IMR-90 (cell line): ENCODE measurements around the gene MSH2. TPM values are rescaled to one million over a fixed set of nuclear protein-coding genes. Genes with fewer than 3 reads are reported as not detected.

Experiments used
- ATAC-seq: fragments of 200-7000 bp; cut with Tn5 transposase; 2 replicates; pipeline ENCODE4 v1.9.1; 2020; ENCODE audit warnings: low read depth, mild to moderate bottlenecking, moderate library complexity
- BruUV-seq: library from RNA; stranded (reverse); fragments of 400-500 nt; replicated peaks from 2 replicates; lab custom pipeline; 2021; lab: Mats Ljungman, UMichigan
- CTCF ChIA-PET: fragments of 300-600 bp; formaldehyde crosslinking; extraction: SDS; loops from one replicate; lab custom pipeline; 2021; ENCODE audit warnings: antibody characterized with exemption; lab: Yijun Ruan, JAX
- POLR2A ChIA-PET: fragments of 300-600 bp; sonication (Branson Sonifier 250); formaldehyde crosslinking; loops from one replicate; lab custom pipeline; 2022; ENCODE audit warnings: antibody characterized with exemption; ENCODE audit not compliant: unreplicated experiment; lab: Charles Lee
- DNase-seq: peaks from one replicate; pipeline ENCODE4 v3.0.0; 2013
- H2AFZ ChIP-seq: replicated peaks from 2 replicates; pipeline ENCODE3; 2013; ENCODE audit warnings: low read length, mild to moderate bottlenecking; ENCODE audit not compliant: poor library complexity
- H2AK5ac ChIP-seq: 2 replicates; pipeline ENCODE4 v1.6.1; 2013; ENCODE audit warnings: low read depth, low read length, inconsistent platforms
- H2AK9ac ChIP-seq: replicated peaks from 2 replicates; pipeline ENCODE3; 2013; ENCODE audit warnings: mild to moderate bottlenecking, low read depth, low read length, moderate library complexity; ENCODE audit not compliant: poor library complexity
- H2BK120ac ChIP-seq: 2 replicates; pipeline ENCODE4 v1.6.1; 2013; ENCODE audit warnings: low read depth, low read length, inconsistent platforms
- H2BK15ac ChIP-seq: 3 replicates; pipeline ENCODE4 v1.6.1; 2013; ENCODE audit warnings: low read depth, low read length, inconsistent platforms
- H2BK20ac ChIP-seq: 2 replicates; pipeline ENCODE4 v1.6.1; 2013; ENCODE audit warnings: low read depth, mild to moderate bottlenecking, inconsistent platforms, low read length, moderate library complexity
- H2BK5ac ChIP-seq: 2 replicates; pipeline ENCODE4 v1.6.1; 2013; ENCODE audit warnings: mild to moderate bottlenecking, low read depth, low read length, inconsistent platforms; ENCODE audit not compliant: poor library complexity, severe bottlenecking
- H3K14ac ChIP-seq: replicated peaks from 2 replicates; pipeline ENCODE4 v1.6.1; 2013; ENCODE audit warnings: low read depth, low read length, inconsistent platforms
- H3K18ac ChIP-seq: 2 replicates; pipeline ENCODE4 v1.6.1; 2013; ENCODE audit warnings: low read depth, low read length, control low read depth
- H3K23ac ChIP-seq: 2 replicates; pipeline ENCODE4 v1.6.1; 2013; ENCODE audit warnings: low read depth, low read length, inconsistent platforms
- H3K27ac ChIP-seq: 2 replicates; pipeline ENCODE4 v1.5.1; 2013; ENCODE audit warnings: mild to moderate bottlenecking, control low read depth, low read length; ENCODE audit not compliant: insufficient read depth
- H3K27me3 ChIP-seq: 2 replicates; pipeline ENCODE4 v1.6.1; 2013; ENCODE audit warnings: low read length; ENCODE audit not compliant: control insufficient read depth, insufficient read depth
- H3K36me3 ChIP-seq: 2 replicates; pipeline ENCODE4 v1.6.1; 2013; ENCODE audit warnings: low read length, mixed read lengths; ENCODE audit not compliant: control insufficient read depth, insufficient read depth
- H3K4ac ChIP-seq: 2 replicates; pipeline ENCODE4 v1.6.1; 2013; ENCODE audit warnings: low read depth, low read length, inconsistent platforms
- H3K4me1 ChIP-seq: 2 replicates; pipeline ENCODE4 v1.6.1; 2013; ENCODE audit warnings: low read length, mixed read lengths; ENCODE audit not compliant: control insufficient read depth, insufficient read depth
- H3K4me2 ChIP-seq: 2 replicates; pipeline ENCODE4 v1.6.1; 2013; ENCODE audit warnings: low read depth, mild to moderate bottlenecking, control low read depth, low read length, moderate library complexity
- H3K4me3 ChIP-seq: 2 replicates; pipeline ENCODE4 v1.5.1; 2013; ENCODE audit warnings: low read depth, mild to moderate bottlenecking, control low read depth, low read length, moderate library complexity; ENCODE audit not compliant: insufficient read depth
- H3K56ac ChIP-seq: 2 replicates; pipeline ENCODE4 v1.6.1; 2013; ENCODE audit warnings: low read length, inconsistent platforms; ENCODE audit not compliant: insufficient read depth; ENCODE audit errors: extremely low read depth
- H3K79me1 ChIP-seq, 2 experiments: 2 replicates each; pipeline ENCODE4 v1.6.1; 2013; ENCODE audit warnings: low read length in 2 of 2, inconsistent platforms in 1 of 2, low read depth in 1 of 2
- H3K9ac ChIP-seq: 2 replicates; pipeline ENCODE4 v1.6.1; 2013; ENCODE audit warnings: low read depth, low read length, control low read depth
- H3K9me1 ChIP-seq: 2 replicates; pipeline ENCODE4 v1.6.1; 2013; ENCODE audit warnings: low read length, inconsistent platforms; ENCODE audit not compliant: insufficient read depth
- H3K9me3 ChIP-seq: 2 replicates; pipeline ENCODE4 v1.6.1; 2013; ENCODE audit warnings: low read length; ENCODE audit not compliant: control insufficient read depth, insufficient read depth
- H4K20me1 ChIP-seq: 2 replicates; pipeline ENCODE4 v1.6.1; 2013; ENCODE audit warnings: low read length, inconsistent platforms; ENCODE audit not compliant: insufficient read depth
- H4K5ac ChIP-seq: 2 replicates; pipeline ENCODE4 v1.6.1; 2013; ENCODE audit warnings: mild to moderate bottlenecking, low read depth, low read length, control low read depth
- H4K8ac ChIP-seq, 2 experiments: 2 replicates each; pipeline ENCODE4 v1.6.1; 2013; ENCODE audit warnings: low read depth in 2 of 2, low read length in 2 of 2, control low read depth in 1 of 2, inconsistent platforms in 1 of 2
- H4K91ac ChIP-seq: 2 replicates; pipeline ENCODE4 v1.6.1; 2013; ENCODE audit warnings: low read depth, low read length, inconsistent platforms; ENCODE audit not compliant: insufficient read depth
- BHLHE40 ChIP-seq: fragments of 150-350 bp; IDR thresholded peaks from 2 replicates; pipeline ENCODE4 v1.6.1; 2016; ENCODE audit warnings: mild to moderate bottlenecking, low read depth, low read length
- CEBPB ChIP-seq: IDR thresholded peaks from 2 replicates; pipeline ENCODE4 v1.6.1; 2012; ENCODE audit warnings: low read depth, low read length, improper control_type of control experiment
- CHD1 ChIP-seq: IDR thresholded peaks from 2 replicates; pipeline ENCODE4 v1.6.1; 2012; ENCODE audit warnings: low read depth, low read length, improper control_type of control experiment
- CTCF ChIP-seq: conservative IDR thresholded peaks from 2 replicates; pipeline ENCODE4 v1.5.1; 2012; ENCODE audit warnings: mild to moderate bottlenecking, low read depth, low read length, improper control_type of control experiment
- ELK1 ChIP-seq: fragments of 150-350 bp; IDR thresholded peaks from 2 replicates; pipeline ENCODE4 v1.6.1; 2016; ENCODE audit warnings: low read depth, mild to moderate bottlenecking, low read length, moderate library complexity, borderline replicate concordance
- MAZ ChIP-seq: IDR thresholded peaks from 2 replicates; pipeline ENCODE4 v1.6.1; 2012; ENCODE audit warnings: low read depth, mild to moderate bottlenecking, low read length, improper control_type of control experiment, moderate library complexity, borderline replicate concordance
- MXI1 ChIP-seq: IDR thresholded peaks from 2 replicates; pipeline ENCODE4 v1.6.1; 2012; ENCODE audit warnings: low read depth, mild to moderate bottlenecking, low read length, moderate library complexity, borderline replicate concordance
- NFE2L2 ChIP-seq: fragments of 150-350 bp; IDR thresholded peaks from 2 replicates; pipeline ENCODE4 v1.6.1; 2016; ENCODE audit warnings: low read depth, mild to moderate bottlenecking, low read length
- POLR2A ChIP-seq: IDR thresholded peaks from 2 replicates; pipeline ENCODE4 v1.6.1; 2012; ENCODE audit warnings: mild to moderate bottlenecking, low read depth, low read length
- RAD21 ChIP-seq: IDR thresholded peaks from 2 replicates; pipeline ENCODE4 v1.6.1; 2012; ENCODE audit warnings: low read length, improper control_type of control experiment
- RCOR1 ChIP-seq: IDR thresholded peaks from 2 replicates; pipeline ENCODE4 v1.6.1; 2012; ENCODE audit warnings: mild to moderate bottlenecking, low read length, improper control_type of control experiment; ENCODE audit not compliant: insufficient replicate concordance
- RFX5 ChIP-seq: IDR thresholded peaks from 2 replicates; pipeline ENCODE4 v1.8.0; 2012; ENCODE audit warnings: low read depth, mild to moderate bottlenecking, low read length, moderate library complexity
- SMC3 ChIP-seq: fragments of 150-350 bp; IDR thresholded peaks from 2 replicates; pipeline ENCODE4 v1.6.1; 2016; ENCODE audit warnings: low read depth, mild to moderate bottlenecking, antibody characterized with exemption, low read length, moderate library complexity
- WGBS, 2 experiments: methylation state at CpG; one replicate each; pipeline versions ENCODE4 v1.1.5 to v1.1.7; 2013; ENCODE audit warnings: missing lambda C conversion rate in 2 of 2; ENCODE audit not compliant: insufficient read length in 1 of 2; ENCODE audit errors: extremely low coverage in 2 of 2; 5-methylcytosine and 5-hydroxymethylcytosine counted together
- dilution Hi-C: fragments of 300-500 bp; cut with HindIII; formaldehyde crosslinking; loops from one replicate; pipeline ENCODE4 v1.14.3; 2018; ENCODE audit warnings: low sequenced_read_pairs; ENCODE audit not compliant: unreplicated experiment
- in situ Hi-C: fragments of 300-500 bp; cut with MboI; formaldehyde crosslinking; loops from 3 replicates; pipeline ENCODE4 v1.14.3; 2019; ENCODE audit warnings: low sequenced_read_pairs, inconsistent platforms, mixed read lengths
- intact Hi-C: fragments of 100-400 bp; cut with micrococcal nuclease; formaldehyde crosslinking; loops from 2 replicates; pipeline ENCODE4 v1.10.0; 2022
- polyA plus RNA-seq, 3 experiments: library from polyadenylated mRNA; depleted of rRNA; stranded (reverse); fragments of >200 nt; gene quantifications; 2 replicates each; pipeline ENCODE4 v1.2.3, GENCODE V29; 2012; ENCODE audit warnings: low replicate concordance in 1 of 3
- total RNA-seq: library from RNA; depleted of rRNA; stranded (reverse); fragments of >200 nt; gene quantifications from 2 replicates; pipeline ENCODE4 v1.2.3, GENCODE V29; 2012

The MSH2 gene
- total and polyA plus RNA-seq, 2 of the 4 experiments (the other 2 are of a cell fraction): 13.8 to 22.6 TPM

- Histone ChIP-seq H3K4me1 (peaks cover 3% of the 10 kb centered on the region), H3K9me3 (no peaks in the 10 kb centered on the region), H2AK5ac (no peak overlapping the region), H2AK9ac (no peak overlapping the region), H4K91ac (no peak overlapping the region), H3K4ac (no peak overlapping the region), H3K9ac (no peak overlapping the region), H3K14ac (no peak overlapping the region), H3K27me3 (no peaks in the 10 kb centered on the region), H3K79me1 (no peaks in the 10 kb centered on the region), H2BK15ac (no peak overlapping the region), H3K23ac (no peak overlapping the region), H2BK5ac (no peak overlapping the region), H3K18ac (no peak overlapping the region), H4K20me1 (no peaks in the 10 kb centered on the region), H4K5ac (no peak overlapping the region), H4K8ac (no peak overlapping the region), H2BK120ac (no peak overlapping the region), H3K56ac (no peak overlapping the region), H2AFZ (no peak overlapping the region), H3K4me2 (no peak overlapping the region; the same call in 1 of the 2 replicates), H3K36me3 (no peaks in the 10 kb centered on the region), H3K27ac (no peak overlapping the region), H3K4me3 (no peak overlapping the region), H3K9me1 (peaks cover 10% of the 10 kb centered on the region; the same call in 1 of the 2 replicates), H2BK20ac (0 out of 2 replicates have a peak overlapping the region, but pooled peaks have one; percentile 32)
- intact Hi-C loops: no loop called here
- BruUV-seq: no TSS peak
- TF ChIP-seq BHLHE40 (no peak), MXI1 (no peak), MAZ (no peak), RCOR1 (no peak), RAD21 (no peak), ELK1 (no peak), SMC3 (no peak), POLR2A (no peak), RFX5 (no peak), CHD1 (no peak), CTCF (no peak), NFE2L2 (no peak), CEBPB (no peak)
- POLR2A ChIA-PET: no interaction called here
- DNase-seq: peak; percentile 68
- WGBS, 2 experiments: 0% methylated on average over 1 of the region's 4 CpGs; no CpG with 5 or more reads in 1 of the 2 experiments
- in situ Hi-C loops: no loop called here
- ATAC-seq: no peak; the same call in 1 of the 2 replicates
- dilution Hi-C loops: no loop called here
- CTCF ChIA-PET: no interaction called here
These were observed 45.5 kb upstream of the MSH2 start for GRCh38 chr2:47357483-47357882.
